ENCODE data around the gene C1QL1. TPM values are rescaled to one million over a fixed set of nuclear protein-coding genes. Genes with fewer than 3 reads are reported as not detected.

C1QL1 gene
- total and polyA plus RNA-seq, 2 experiments from 2014 or later, result 12.8 to 54.9 TPM

GRCh38 chr17:44931376-44931775, 36.7 kb downstream of the C1QL1 start:
- no peak overlapping the region for H3K4me3 ChIP-seq
- H3K4me1 ChIP-seq (ENCODE audit: insufficient read depth), result no peaks in the 10 kb centered on the region
- TF ChIP-seq CTCF (IDR thresholded peaks at IDR 0.05; ENCODE audit: poor library complexity), result no peak
- no peak for TF ChIP-seq EZH2 (IDR thresholded peaks at IDR 0.05; ENCODE audit: borderline replicate concordance)
- no peak for TF ChIP-seq EZH2phosphoT487 (IDR thresholded peaks at IDR 0.05; ENCODE audit: low read depth, severe bottlenecking, unreplicated experiment)
- H3K36me3 ChIP-seq (replicated peaks; ENCODE audit: insufficient read depth, low read depth), result no peaks in the 10 kb centered on the region
- WGBS (ENCODE audit: low lambda C conversion rate, missing lambda C conversion rate), result 95% methylated on average over 5 of the region's 5 CpGs
- H3K9me2 ChIP-seq (replicated peaks; ENCODE audit: insufficient read depth), result no peaks in the 10 kb centered on the region
- no peaks in the 10 kb centered on the region for H3K79me2 ChIP-seq
- no peaks in the 10 kb centered on the region for H4K20me1 ChIP-seq (ENCODE audit: insufficient read depth, poor library complexity, severe bottlenecking)
- no peak overlapping the region for H2AFZ ChIP-seq
- no peaks in the 10 kb centered on the region for H3K27me3 ChIP-seq
- H3K4me2 ChIP-seq, result no peak overlapping the region
- no peak overlapping the region for H3K27ac ChIP-seq
- no peaks in the 10 kb centered on the region for H3K9me3 ChIP-seq (ENCODE audit: low read depth)
- DNase-seq (ENCODE audit: low spot score), result no peak

GRCh38 chr17:44930667-44931066, 37.4 kb downstream of the C1QL1 start:
- DNase-seq (ENCODE audit: low spot score), result no peak
- TF ChIP-seq EZH2 (IDR thresholded peaks at IDR 0.05; ENCODE audit: borderline replicate concordance) (no peak), CTCF (IDR thresholded peaks at IDR 0.05; ENCODE audit: poor library complexity) (no peak), EZH2phosphoT487 (IDR thresholded peaks at IDR 0.05; ENCODE audit: low read depth, severe bottlenecking, unreplicated experiment) (no peak)
- Histone ChIP-seq H2AFZ (no peak overlapping the region), H3K27ac (no peak overlapping the region), H3K9me2 (replicated peaks; ENCODE audit: insufficient read depth) (no peaks in the 10 kb centered on the region), H3K27me3 (no peaks in the 10 kb centered on the region), H3K4me1 (ENCODE audit: insufficient read depth) (no peaks in the 10 kb centered on the region), H4K20me1 (ENCODE audit: insufficient read depth, poor library complexity, severe bottlenecking) (no peaks in the 10 kb centered on the region), H3K36me3 (replicated peaks; ENCODE audit: insufficient read depth, low read depth) (no peaks in the 10 kb centered on the region), H3K9me3 (ENCODE audit: low read depth) (no peaks in the 10 kb centered on the region), H3K79me2 (no peaks in the 10 kb centered on the region), H3K4me2 (no peak overlapping the region), H3K4me3 (no peak overlapping the region)
- WGBS (ENCODE audit: low lambda C conversion rate, missing lambda C conversion rate), result 81% methylated on average over 6 of the region's 6 CpGs

- no peak overlapping the region for H2AFZ ChIP-seq
- WGBS (ENCODE audit: low lambda C conversion rate, missing lambda C conversion rate), result 94% methylated on average over 7 of the region's 7 CpGs
These were observed 39.0 kb downstream of the C1QL1 start for GRCh38 chr17:44928950-44929720.

GRCh38 chr17:44928136-44928535, 40.0 kb downstream of the C1QL1 start:
- Histone ChIP-seq H3K4me3 (no peak overlapping the region), H3K9me2 (replicated peaks; ENCODE audit: insufficient read depth) (no peaks in the 10 kb centered on the region), H4K20me1 (ENCODE audit: insufficient read depth, poor library complexity, severe bottlenecking) (no peaks in the 10 kb centered on the region), H3K36me3 (replicated peaks; ENCODE audit: insufficient read depth, low read depth) (no peaks in the 10 kb centered on the region), H3K27me3 (no peaks in the 10 kb centered on the region), H3K4me2 (no peak overlapping the region), H3K4me1 (ENCODE audit: insufficient read depth) (no peaks in the 10 kb centered on the region), H2AFZ (no peak overlapping the region), H3K27ac (no peak overlapping the region), H3K9me3 (ENCODE audit: low read depth) (no peaks in the 10 kb centered on the region), H3K79me2 (no peaks in the 10 kb centered on the region)
- no peak for TF ChIP-seq EZH2phosphoT487 (IDR thresholded peaks at IDR 0.05; ENCODE audit: low read depth, severe bottlenecking, unreplicated experiment)
- no peak for TF ChIP-seq EZH2 (IDR thresholded peaks at IDR 0.05; ENCODE audit: borderline replicate concordance)
- no peak for TF ChIP-seq CTCF (IDR thresholded peaks at IDR 0.05; ENCODE audit: poor library complexity)
- 98% methylated on average over 13 of the region's 15 CpGs for WGBS (ENCODE audit: low lambda C conversion rate, missing lambda C conversion rate)
- no peak for DNase-seq (ENCODE audit: low spot score)

More at GRCh38 chr17:44928950-44929720, 39.0 kb downstream of the C1QL1 start:
- TF ChIP-seq EZH2 (IDR thresholded peaks at IDR 0.05; ENCODE audit: borderline replicate concordance), result no peak
- no peaks in the 10 kb centered on the region for H3K79me2 ChIP-seq
- H3K9me2 ChIP-seq (replicated peaks; ENCODE audit: insufficient read depth), result no peaks in the 10 kb centered on the region
- H3K4me1 ChIP-seq (ENCODE audit: insufficient read depth), result no peaks in the 10 kb centered on the region
- H3K27ac ChIP-seq, result no peak overlapping the region
- no peaks in the 10 kb centered on the region for H3K36me3 ChIP-seq (replicated peaks; ENCODE audit: insufficient read depth, low read depth)
- H3K9me3 ChIP-seq (ENCODE audit: low read depth), result no peaks in the 10 kb centered on the region
- no peak for DNase-seq (ENCODE audit: low spot score)
- no peak overlapping the region for H3K4me3 ChIP-seq
- H4K20me1 ChIP-seq (ENCODE audit: insufficient read depth, poor library complexity, severe bottlenecking), result no peaks in the 10 kb centered on the region
- no peaks in the 10 kb centered on the region for H3K27me3 ChIP-seq
- no peak overlapping the region for H3K4me2 ChIP-seq
